Activated T-helper 9 cell treated with anti-CD3 and anti-CD28 coated beads, Interleukin-2, amount 50 U/mL, for 16 hours (primary cell): ENCODE results near the gene CDC34.

Experiments used
- DNase-seq: peaks from one replicate; pipeline ENCODE4 v3.0.0-alpha.2; 2020; ENCODE audit warnings: low read depth

The CDC34 gene

GRCh38 chr19:588741-589692, 57.5 kb downstream of the CDC34 start:
- DNase-seq, result no peak

- no peak for DNase-seq
These were observed 58.3 kb downstream of the CDC34 start, which contains the start of gene HCN2 for GRCh38 chr19:589693-590395. HCN2 (plus strand) TSS chr19:589881; CDS start chr19:589946, 65 bp downstream.

- no peak for DNase-seq
These were observed 58.8 kb downstream of the CDC34 start for GRCh38 chr19:590396-590745.

DNA sequence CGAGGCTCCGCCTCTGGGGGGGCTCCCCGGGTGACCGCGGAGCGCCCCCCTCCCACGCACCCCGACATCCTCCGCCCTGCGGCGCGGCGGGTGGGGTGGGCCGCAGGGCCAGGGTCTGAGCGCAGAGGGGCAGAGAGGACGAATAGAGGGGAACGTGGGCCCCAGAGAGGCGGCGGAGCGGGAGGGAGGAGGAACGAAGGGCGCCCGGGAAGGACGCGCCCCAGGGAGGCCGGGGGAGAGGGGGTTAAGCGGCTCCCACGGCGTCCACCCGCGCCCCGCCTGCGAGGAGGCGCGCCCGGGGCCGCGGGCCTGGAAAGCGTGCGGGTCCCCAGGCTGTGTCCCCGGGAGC, 59.2 kb downstream of the CDC34 start:
- DNase-seq, result no peak

DNA sequence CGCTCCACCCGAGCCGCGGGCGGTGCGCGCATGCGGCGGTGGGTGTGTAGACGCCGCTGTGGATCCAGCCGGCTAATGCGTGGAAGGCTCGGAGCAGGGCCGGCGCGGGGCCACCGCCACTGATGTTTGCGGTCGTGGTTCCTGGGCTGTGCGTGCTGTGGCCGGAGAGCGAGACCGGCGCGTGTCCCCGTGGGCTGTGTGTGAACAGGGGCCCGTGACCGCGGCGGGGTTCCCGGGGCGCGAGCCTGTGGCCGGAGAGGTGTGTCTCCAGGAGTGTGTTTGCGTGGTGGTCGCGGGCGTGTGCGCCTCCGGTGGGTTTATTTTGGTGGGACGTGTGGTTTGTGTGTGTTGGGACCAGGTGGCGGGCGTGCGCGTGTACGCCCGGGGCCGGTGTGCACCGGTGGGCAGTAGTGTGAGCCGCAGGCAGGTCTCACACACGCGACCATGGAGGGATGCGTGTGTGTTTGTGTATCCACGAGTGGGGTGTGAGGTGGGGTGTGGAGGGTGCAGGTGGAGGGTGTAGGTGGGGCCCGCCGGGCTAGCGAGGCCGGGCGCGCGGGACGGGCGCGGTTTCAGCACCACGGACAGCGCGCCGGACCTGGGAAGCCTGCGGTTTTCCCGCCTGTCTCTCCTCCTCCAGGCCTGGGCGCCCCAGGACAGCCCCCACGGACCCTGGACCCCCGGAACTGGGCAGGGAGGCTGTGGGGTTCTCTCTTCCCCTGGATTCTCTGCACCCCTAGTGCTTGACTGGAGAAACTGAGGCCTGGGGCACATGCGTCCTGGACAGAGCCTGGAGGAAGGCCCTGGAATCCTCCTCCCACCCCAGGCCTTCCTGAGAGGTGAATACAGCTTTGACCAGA, 59.8 kb downstream of the CDC34 start:
- DNase-seq, result no peak
